Neural progenitor cell (in vitro differentiated cells): ENCODE measurements around the gene TLR4. TPM values are rescaled to one million over a fixed set of nuclear protein-coding genes. Genes with fewer than 3 reads are reported as not detected.
A peak's percentile ranks its signal among the peaks of the same experiment; 100 is the strongest.

Experiments
- DNase-seq: peaks from one replicate; pipeline ENCODE4 v3.0.0-alpha.2; 2016; ENCODE audit warnings: low spot score
- H2AFZ ChIP-seq: fragments of 200-600 bp; sonication (generic); replicated peaks from 2 replicates; pipeline ENCODE4 v1.6.1; 2016; ENCODE audit warnings: antibody characterized with exemption
- H3F3A ChIP-seq: fragments of 200-600 bp; sonication (generic); 2 replicates; pipeline ENCODE4 v1.6.1; 2016; ENCODE audit warnings: antibody characterized with exemption, low read depth
- H3K27ac ChIP-seq: fragments of 200-600 bp; sonication (generic); 2 replicates; pipeline ENCODE4 v1.5.1; 2016; ENCODE audit warnings: mild to moderate bottlenecking
- H3K27me3 ChIP-seq: fragments of 200-600 bp; sonication (generic); 2 replicates; pipeline ENCODE4 v1.6.1; 2016; ENCODE audit warnings: mild to moderate bottlenecking, moderate library complexity
- H3K36me3 ChIP-seq: fragments of 200-600 bp; sonication (generic); 2 replicates; pipeline ENCODE4 v1.5.1; 2016
- H3K4me1 ChIP-seq: fragments of 200-600 bp; sonication (generic); 2 replicates; pipeline ENCODE4 v1.6.1; 2016; ENCODE audit warnings: mixed run types
- H3K4me2 ChIP-seq: fragments of 200-600 bp; sonication (generic); 2 replicates; pipeline ENCODE4 v1.6.1; 2016
- H3K4me3 ChIP-seq: fragments of 200-600 bp; sonication (generic); 2 replicates; pipeline ENCODE4 v1.5.1; 2016
- H3K79me2 ChIP-seq: fragments of 200-600 bp; sonication (generic); 2 replicates; pipeline ENCODE4 v1.6.1; 2016; ENCODE audit warnings: low read depth
- H3K9ac ChIP-seq: fragments of 200-600 bp; sonication (generic); 2 replicates; pipeline ENCODE4 v1.6.1; 2016
- H3K9me3 ChIP-seq: fragments of 200-600 bp; sonication (generic); 2 replicates; pipeline ENCODE4 v1.5.1; 2016; ENCODE audit warnings: low read depth
- H4K20me1 ChIP-seq: fragments of 200-600 bp; sonication (generic); 2 replicates; pipeline ENCODE4 v1.6.1; 2016; ENCODE audit warnings: low read depth
- H3K27ac Mint-ChIP-seq: 3 replicates; pipeline ENCODE4 v1.8.0; 2021; ENCODE audit warnings: mixed read lengths
- H3K27me3 Mint-ChIP-seq: 2 replicates; pipeline ENCODE4 v1.8.0; 2022; ENCODE audit warnings: low read depth, mild to moderate bottlenecking, inconsistent platforms, moderate library complexity, mixed read lengths; ENCODE audit not compliant: insufficient read depth
- H3K36me3 Mint-ChIP-seq: 3 replicates; pipeline ENCODE4 v1.8.0; 2021; ENCODE audit warnings: mixed read lengths
- H3K4me1 Mint-ChIP-seq: 3 replicates; pipeline ENCODE4 v1.8.0; 2021; ENCODE audit warnings: mixed read lengths
- H3K4me3 Mint-ChIP-seq: 3 replicates; pipeline ENCODE4 v1.8.0; 2021; ENCODE audit warnings: mild to moderate bottlenecking, moderate library complexity, mixed read lengths
- H3K9me3 Mint-ChIP-seq: 3 replicates; pipeline ENCODE4 v1.8.0; 2020; ENCODE audit warnings: mixed read lengths
- CTCF ChIP-seq: fragments of 200-600 bp; sonication (generic); IDR thresholded peaks from 2 replicates; pipeline ENCODE4 v1.5.1; 2017; ENCODE audit warnings: antibody characterized with exemption, mild to moderate bottlenecking
- EZH2 ChIP-seq: fragments of 200-600 bp; sonication (generic); IDR thresholded peaks from 2 replicates; pipeline ENCODE4 v1.6.1; 2017; ENCODE audit warnings: antibody characterized with exemption, mild to moderate bottlenecking, moderate library complexity
- EZH2phosphoT487 ChIP-seq: fragments of 200-600 bp; sonication (generic); IDR thresholded peaks from 2 replicates; pipeline ENCODE4 v1.6.1; 2017; ENCODE audit warnings: antibody characterized with exemption
- total RNA-seq: library from RNA; depleted of rRNA; stranded (reverse); fragments of >200 nt; gene quantifications from 2 replicates; pipeline ENCODE4 v1.2.3, GENCODE V29; 2015; ENCODE audit warnings: low replicate concordance

TLR4 gene
- total RNA-seq, 1 donor from 2014 or later = 0.24 TPM

- no peak overlapping the region for H3K9ac ChIP-seq
- H3K27me3 Mint-ChIP-seq = peaks cover 2% of the 10 kb centered on the region
- H3K36me3 ChIP-seq = no peaks in the 10 kb centered on the region
- no peak for DNase-seq
- no peaks in the 10 kb centered on the region for H4K20me1 ChIP-seq
- H3K27ac ChIP-seq = no peak overlapping the region
- H3K9me3 Mint-ChIP-seq = no peaks in the 10 kb centered on the region
- no peaks in the 10 kb centered on the region for H3K79me2 ChIP-seq
- no peaks in the 10 kb centered on the region for H3K27me3 ChIP-seq
- H3K4me3 Mint-ChIP-seq = no peak overlapping the region
- no peaks in the 10 kb centered on the region for H3K4me1 Mint-ChIP-seq
- H3K4me3 ChIP-seq = no peak overlapping the region
- H3K4me2 ChIP-seq = no peak overlapping the region
- H3K27ac Mint-ChIP-seq = no peak overlapping the region
- H3K4me1 ChIP-seq = no peaks in the 10 kb centered on the region
- TF ChIP-seq CTCF (no peak), EZH2phosphoT487 (no peak), EZH2 (no peak)
- H3K9me3 ChIP-seq = no peaks in the 10 kb centered on the region
- no peaks in the 10 kb centered on the region for H3F3A ChIP-seq
- no peaks in the 10 kb centered on the region for H3K36me3 Mint-ChIP-seq
- no peak overlapping the region for H2AFZ ChIP-seq
Observed at GRCh38 chr9:117720987-117721386, 16.8 kb downstream of the TLR4 start.

- Histone ChIP-seq H3K36me3 (no peaks in the 10 kb centered on the region), H3K9ac (no peak overlapping the region), H2AFZ (peak overlapping the region; percentile 18), H3K4me1 (peaks cover 3% of the 10 kb centered on the region), H3K4me2 (no peak overlapping the region), H3K4me3 (no peak overlapping the region), H3F3A (no peaks in the 10 kb centered on the region), H3K27ac (no peak overlapping the region), H3K9me3 (no peaks in the 10 kb centered on the region), H4K20me1 (no peaks in the 10 kb centered on the region), H3K27me3 (no peaks in the 10 kb centered on the region), H3K79me2 (no peaks in the 10 kb centered on the region)
- Mint-ChIP-seq H3K4me1 (peaks cover 2% of the 10 kb centered on the region), H3K36me3 (no peaks in the 10 kb centered on the region), H3K27me3 (peaks cover 2% of the 10 kb centered on the region), H3K9me3 (no peaks in the 10 kb centered on the region), H3K4me3 (no peak overlapping the region), H3K27ac (no peak overlapping the region)
- DNase-seq = no peak
- TF ChIP-seq EZH2phosphoT487 (no peak), EZH2 (no peak)
Observed at GRCh38 chr9:117722108-117722761, 18.0 kb downstream of the TLR4 start.

GRCh38 chr9:117723986-117724625 lies 19.9 kb downstream of the TLR4 start:
- Mint-ChIP-seq H3K4me3 (no peak overlapping the region), H3K27ac (no peak overlapping the region), H3K36me3 (no peaks in the 10 kb centered on the region), H3K9me3 (no peaks in the 10 kb centered on the region), H3K27me3 (peaks cover 2% of the 10 kb centered on the region), H3K4me1 (peaks cover 3% of the 10 kb centered on the region)
- H3K9me3 ChIP-seq = no peaks in the 10 kb centered on the region
- H2AFZ ChIP-seq = no peak overlapping the region
- H3K79me2 ChIP-seq = no peaks in the 10 kb centered on the region
- H3K27me3 ChIP-seq = no peaks in the 10 kb centered on the region
- H3K4me1 ChIP-seq = peaks cover 5% of the 10 kb centered on the region
- H3F3A ChIP-seq = no peaks in the 10 kb centered on the region
- TF ChIP-seq CTCF (no peak), EZH2 (no peak), EZH2phosphoT487 (no peak)
- H3K9ac ChIP-seq = no peak overlapping the region
- H3K4me2 ChIP-seq = no peak overlapping the region
- DNase-seq = no peak
- H3K27ac ChIP-seq = no peak overlapping the region
- no peaks in the 10 kb centered on the region for H4K20me1 ChIP-seq
- no peak overlapping the region for H3K4me3 ChIP-seq
- no peaks in the 10 kb centered on the region for H3K36me3 ChIP-seq

GRCh38 chr9:117725426-117725887 lies 21.3 kb downstream of the TLR4 start:
- H3K4me1 Mint-ChIP-seq = peaks cover 3% of the 10 kb centered on the region
- H3K27ac Mint-ChIP-seq = no peak overlapping the region

More at GRCh38 chr9:117725426-117725887, 21.3 kb downstream of the TLR4 start:
- TF ChIP-seq CTCF = no peak
- Histone ChIP-seq H4K20me1 (no peaks in the 10 kb centered on the region), H2AFZ (no peak overlapping the region), H3K9ac (no peak overlapping the region), H3K27me3 (no peaks in the 10 kb centered on the region), H3K4me1 (peaks cover 5% of the 10 kb centered on the region), H3K79me2 (no peaks in the 10 kb centered on the region), H3K27ac (no peak overlapping the region), H3K4me2 (no peak overlapping the region), H3F3A (no peaks in the 10 kb centered on the region), H3K36me3 (no peaks in the 10 kb centered on the region), H3K9me3 (no peaks in the 10 kb centered on the region), H3K4me3 (no peak overlapping the region)
- no peaks in the 10 kb centered on the region for H3K36me3 Mint-ChIP-seq
- H3K27me3 Mint-ChIP-seq = peaks cover 5% of the 10 kb centered on the region
- DNase-seq = no peak
- H3K4me3 Mint-ChIP-seq = no peak overlapping the region
- H3K9me3 Mint-ChIP-seq = no peaks in the 10 kb centered on the region
